Stimulated activated naive CD8-positive, alpha-beta T cell treated with anti-CD3 and anti-CD28 coated beads, Interleukin-15, Interleukin-2, amounts not matched to agents 100 U/mL and 50 U/mL, for 24 hours (primary cell): ENCODE data around the gene TMEM18.

ENCODE experiments used
- ATAC-seq: fragments of 150-1000 bp; cut with Tn5 transposase; one replicate; pipeline ENCODE4 v1.10.0; 2021
- DNase-seq: peaks from one replicate; pipeline ENCODE4 v3.0.0; 2021

TMEM18 gene

GRCh38 chr2:618005-618404, 59.2 kb downstream of the TMEM18 start:
- DNase-seq = no peak
- ATAC-seq = no peak
